HG02588 (cell line): ENCODE results near the gene DIP2B.

Source experiments
- ATAC-seq: cut with Tn5 transposase; IDR thresholded peaks from one replicate; pipeline ENCODE4 v1.9.1; 2021; ENCODE audit warnings: mild to moderate bottlenecking, moderate library complexity; ENCODE audit not compliant: unreplicated experiment

Gene DIP2B

GRCh38 chr12:50634379-50634778 is 129.6 kb downstream of the DIP2B start:
- no peak for ATAC-seq

GRCh38 chr12:50635364-50635763 is 130.6 kb downstream of the DIP2B start:
- no peak for ATAC-seq

- no peak for ATAC-seq
These were observed 131.1 kb downstream of the DIP2B start for GRCh38 chr12:50635857-50636256.

GRCh38 chr12:50636505-50636904 is 131.7 kb downstream of the DIP2B start:
- ATAC-seq, result no peak

- ATAC-seq, result no peak
These were observed 133.2 kb downstream of the DIP2B start for GRCh38 chr12:50637870-50638481.

GRCh38 chr12:50638482-50638880 is 133.7 kb downstream of the DIP2B start:
- ATAC-seq, result no peak

GRCh38 chr12:50639721-50640120 is 134.9 kb downstream of the DIP2B start:
- no peak for ATAC-seq

- ATAC-seq, result no peak
These were observed 135.6 kb downstream of the DIP2B start for GRCh38 chr12:50640321-50640939.

- no peak for ATAC-seq
These were observed 136.8 kb downstream of the DIP2B start for GRCh38 chr12:50641566-50641965.

GRCh38 chr12:50642035-50642451 is 137.3 kb downstream of the DIP2B start:
- no peak for ATAC-seq

- ATAC-seq, result no peak
These were observed 138.0 kb downstream of the DIP2B start for GRCh38 chr12:50642761-50643160.

- no peak for ATAC-seq
These were observed 142.2 kb downstream of the DIP2B start for GRCh38 chr12:50647031-50647430.

- ATAC-seq, result no peak
These were observed 142.7 kb downstream of the DIP2B start for GRCh38 chr12:50647479-50647878.

- no peak for ATAC-seq
These were observed 145.5 kb downstream of the DIP2B start for GRCh38 chr12:50650285-50650684.

GRCh38 chr12:50655374-50655921 is 150.7 kb downstream of the DIP2B start:
- ATAC-seq, result no peak

- no peak for ATAC-seq
These were observed 154.5 kb downstream of the DIP2B start for GRCh38 chr12:50659260-50659659.

- no peak for ATAC-seq
These were observed 155.1 kb downstream of the DIP2B start for GRCh38 chr12:50659690-50660424.

GRCh38 chr12:50660425-50660822 is 155.6 kb downstream of the DIP2B start:
- ATAC-seq, result no peak

- ATAC-seq, result no peak
These were observed 156.7 kb downstream of the DIP2B start for GRCh38 chr12:50661300-50662115.

- no peak for ATAC-seq
These were observed 157.3 kb downstream of the DIP2B start for GRCh38 chr12:50662116-50662510.

- ATAC-seq, result no peak
These were observed 160.4 kb downstream of the DIP2B start for GRCh38 chr12:50665170-50665569.
